Astrocyte (in vitro differentiated cells and primary cell): Measurements from ENCODE around the gene FAM83C. TPM values are rescaled to one million over a fixed set of nuclear protein-coding genes. Genes with fewer than 3 reads are reported as not detected.

Source experiments
- DNase-seq: peaks from one replicate; pipeline ENCODE4 v3.0.0-alpha.2; 2010; ENCODE audit warnings: low read depth
- FAIRE-seq: peaks from 2 replicates; lab custom pipeline; 2011; peaks lifted over from hg19 to GRCh38; lab: Jason Lieb, UNC
- H2AFZ ChIP-seq: 2 replicates; pipeline ENCODE4 v1.6.0; 2012; ENCODE audit warnings: low read depth, low read length, inconsistent platforms
- H3K27ac ChIP-seq: 2 replicates; pipeline ENCODE4 v1.5.1; 2011; ENCODE audit warnings: low read depth, low read length, inconsistent platforms
- H3K27me3 ChIP-seq: 2 replicates; pipeline ENCODE4 v1.6.0; 2011; ENCODE audit warnings: low read length, inconsistent platforms; ENCODE audit not compliant: insufficient read depth
- H3K36me3 ChIP-seq: 2 replicates; pipeline ENCODE4 v1.5.1; 2011; ENCODE audit warnings: low read length, inconsistent platforms; ENCODE audit not compliant: insufficient read depth
- H3K4me1 ChIP-seq: 2 replicates; pipeline ENCODE4 v1.5.1; 2011; ENCODE audit warnings: low read length, inconsistent platforms; ENCODE audit not compliant: insufficient read depth
- H3K4me2 ChIP-seq: 2 replicates; pipeline ENCODE4 v1.6.0; 2012; ENCODE audit warnings: low read length, inconsistent platforms
- H3K4me3 ChIP-seq: 2 replicates; pipeline ENCODE4 v1.5.1; 2011; ENCODE audit warnings: low read depth, mild to moderate bottlenecking, low read length, inconsistent platforms; ENCODE audit not compliant: insufficient read depth
- H3K79me2 ChIP-seq: 2 replicates; pipeline ENCODE4 v1.6.0; 2012; ENCODE audit warnings: mild to moderate bottlenecking, low read length, inconsistent platforms; ENCODE audit not compliant: insufficient read depth
- H3K9ac ChIP-seq: 2 replicates; pipeline ENCODE4 v1.6.0; 2012; ENCODE audit warnings: mild to moderate bottlenecking, low read length, inconsistent platforms
- H3K9me3 ChIP-seq: 2 replicates; pipeline ENCODE4 v1.5.1; 2012; ENCODE audit warnings: low read depth, mild to moderate bottlenecking, low read length, inconsistent platforms; ENCODE audit not compliant: insufficient read depth
- H4K20me1 ChIP-seq: 2 replicates; pipeline ENCODE4 v1.6.0; 2012; ENCODE audit warnings: low read length, inconsistent platforms; ENCODE audit not compliant: insufficient read depth
- H3K27ac Mint-ChIP-seq: one replicate; pipeline ENCODE4 v1.8.0; 2021; ENCODE audit warnings: mild to moderate bottlenecking, mixed read lengths; ENCODE audit not compliant: unreplicated experiment
- H3K27me3 Mint-ChIP-seq: one replicate; pipeline ENCODE4 v1.8.0; 2021; ENCODE audit warnings: low read depth, mixed read lengths; ENCODE audit not compliant: unreplicated experiment
- H3K36me3 Mint-ChIP-seq: one replicate; pipeline ENCODE4 v1.8.0; 2021; ENCODE audit warnings: low read depth, mixed read lengths; ENCODE audit not compliant: unreplicated experiment
- H3K4me1 Mint-ChIP-seq: one replicate; pipeline ENCODE4 v1.8.0; 2021; ENCODE audit warnings: low read depth, mixed read lengths; ENCODE audit not compliant: unreplicated experiment
- H3K4me3 Mint-ChIP-seq: one replicate; pipeline ENCODE4 v1.8.0; 2021; ENCODE audit warnings: mild to moderate bottlenecking, moderate library complexity, mixed read lengths; ENCODE audit not compliant: unreplicated experiment
- H3K9me3 Mint-ChIP-seq: one replicate; pipeline ENCODE4 v1.8.0; 2021; ENCODE audit warnings: mild to moderate bottlenecking, mixed read lengths; ENCODE audit not compliant: unreplicated experiment
- CTCF ChIP-seq: IDR thresholded peaks from 2 replicates; pipeline ENCODE4 v1.5.1; 2011; ENCODE audit warnings: low read depth, mild to moderate bottlenecking, inconsistent platforms, low read length, moderate library complexity; ENCODE audit not compliant: insufficient read depth
- EZH2 ChIP-seq: IDR thresholded peaks from 2 replicates; pipeline ENCODE4 v1.6.1; 2012; ENCODE audit warnings: mild to moderate bottlenecking, low read length, inconsistent platforms; ENCODE audit not compliant: insufficient read depth
- total RNA-seq: library from RNA; stranded (reverse); gene quantifications from 2 replicates; pipeline ENCODE4 v1.2.1, GENCODE V29; 2021

FAM83C gene
- total RNA-seq, 1 donor from 2014 or later: not detected

- Histone ChIP-seq H3K27me3 (no peaks in the 10 kb centered on the region), H4K20me1 (no peaks in the 10 kb centered on the region), H3K9me3 (no peaks in the 10 kb centered on the region), H3K4me3 (no peak overlapping the region), H3K27ac (peak overlapping the region; percentile 100), H3K79me2 (no peaks in the 10 kb centered on the region), H2AFZ (no peak overlapping the region), H3K4me2 (no peak overlapping the region), H3K4me1 (peaks cover 52% of the 10 kb centered on the region), H3K36me3 (no peaks in the 10 kb centered on the region), H3K9ac (no peak overlapping the region)
- Mint-ChIP-seq H3K9me3 (no peaks in the 10 kb centered on the region), H3K4me3 (no peak overlapping the region), H3K27ac (no peak overlapping the region), H3K36me3 (no peaks in the 10 kb centered on the region), H3K4me1 (peaks cover 39% of the 10 kb centered on the region), H3K27me3 (peaks cover 2% of the 10 kb centered on the region)
- DNase-seq: no peak
- FAIRE-seq: no peak
- TF ChIP-seq CTCF (no peak), EZH2 (no peak)
Measured at GRCh38 chr20:35300469-35301262, 8.4 kb upstream of the FAM83C start.

GRCh38 chr20:35299780-35300179 lies 7.6 kb upstream of the FAM83C start:
- Histone ChIP-seq H3K27ac (no peak overlapping the region), H3K9me3 (no peaks in the 10 kb centered on the region), H3K36me3 (no peaks in the 10 kb centered on the region), H4K20me1 (no peaks in the 10 kb centered on the region), H3K9ac (no peak overlapping the region), H3K4me2 (no peak overlapping the region), H2AFZ (no peak overlapping the region), H3K4me1 (peaks cover 44% of the 10 kb centered on the region), H3K4me3 (no peak overlapping the region), H3K27me3 (no peaks in the 10 kb centered on the region), H3K79me2 (no peaks in the 10 kb centered on the region)
- DNase-seq (no peak), FAIRE-seq (no peak)
- H3K4me3 Mint-ChIP-seq: no peak overlapping the region
- peaks cover 3% of the 10 kb centered on the region for H3K27me3 Mint-ChIP-seq
- TF ChIP-seq EZH2 (no peak), CTCF (no peak)
- H3K36me3 Mint-ChIP-seq: no peaks in the 10 kb centered on the region
- H3K27ac Mint-ChIP-seq: no peak overlapping the region
- peaks cover 31% of the 10 kb centered on the region for H3K4me1 Mint-ChIP-seq
- H3K9me3 Mint-ChIP-seq: no peaks in the 10 kb centered on the region

GRCh38 chr20:35298264-35298663 lies 6.0 kb upstream of the FAM83C start:
- H3K4me1 ChIP-seq: peaks cover 28% of the 10 kb centered on the region
- no peaks in the 10 kb centered on the region for H3K36me3 Mint-ChIP-seq
- no peak overlapping the region for H3K4me3 ChIP-seq
- no peak overlapping the region for H3K4me3 Mint-ChIP-seq
- H3K4me1 Mint-ChIP-seq: peaks cover 18% of the 10 kb centered on the region
- DNase-seq: no peak
- H3K4me2 ChIP-seq: no peak overlapping the region
- H3K36me3 ChIP-seq: no peaks in the 10 kb centered on the region
- no peaks in the 10 kb centered on the region for H3K9me3 Mint-ChIP-seq
- no peak overlapping the region for H2AFZ ChIP-seq
- no peaks in the 10 kb centered on the region for H3K79me2 ChIP-seq
- H3K27ac Mint-ChIP-seq: no peak overlapping the region
- no peak overlapping the region for H3K27ac ChIP-seq
- H3K27me3 Mint-ChIP-seq: peaks cover 7% of the 10 kb centered on the region
- H4K20me1 ChIP-seq: no peaks in the 10 kb centered on the region
- no peaks in the 10 kb centered on the region for H3K27me3 ChIP-seq
- no peaks in the 10 kb centered on the region for H3K9me3 ChIP-seq
- no peak overlapping the region for H3K9ac ChIP-seq
- TF ChIP-seq EZH2 (no peak), CTCF (no peak)
- FAIRE-seq: no peak
